Keratinocyte (primary cell): ENCODE data around the gene VSIR. TPM values are rescaled to one million over a fixed set of nuclear protein-coding genes. Genes with fewer than 3 reads are reported as not detected.

ENCODE experiments used
- DNase-seq: peaks from one replicate; pipeline ENCODE4 v3.0.0-alpha.2; 2011; ENCODE audit warnings: low read depth, missing footprints, low spot score
- FAIRE-seq: peaks from 2 replicates; lab custom pipeline; 2011; peaks lifted over from hg19 to GRCh38; lab: Jason Lieb, UNC
- H2AFZ ChIP-seq: 2 replicates; pipeline ENCODE4 v1.6.0; 2012; ENCODE audit warnings: low read length, control low read depth, inconsistent platforms; ENCODE audit not compliant: control insufficient read depth
- H3K27ac ChIP-seq: 2 replicates; pipeline ENCODE4 v1.5.1; 2011; ENCODE audit warnings: low read length; ENCODE audit not compliant: control insufficient read depth, insufficient read depth
- H3K27me3 ChIP-seq: 3 replicates; pipeline ENCODE4 v1.6.0; 2011; ENCODE audit warnings: low read length; ENCODE audit not compliant: control insufficient read depth, insufficient read depth; ENCODE audit errors: extremely low read depth
- H3K36me3 ChIP-seq, 2 experiments: 2 replicates in 1 of 2; 3 replicates in 1 of 2; pipeline ENCODE4 v1.5.1; 2011; ENCODE audit warnings: low read length in 2 of 2, mild to moderate bottlenecking in 1 of 2; ENCODE audit not compliant: control insufficient read depth in 2 of 2, insufficient read depth in 2 of 2; ENCODE audit errors: extremely low read depth in 1 of 2
- H3K4me1 ChIP-seq: 3 replicates; pipeline ENCODE4 v1.5.1; 2011; ENCODE audit warnings: low read length; ENCODE audit not compliant: control insufficient read depth, insufficient read depth; ENCODE audit errors: extremely low read depth
- H3K4me2 ChIP-seq: 3 replicates; pipeline ENCODE4 v1.6.0; 2011; ENCODE audit warnings: low read depth, low read length; ENCODE audit not compliant: control insufficient read depth, insufficient read depth; ENCODE audit errors: extremely low read depth
- H3K4me3 ChIP-seq, 3 experiments: fragments of 200-600 bp in 1 of 3; sonication (generic) in 1 of 3; 2 replicates in 2 of 3; 3 replicates in 1 of 3; pipeline ENCODE4 v1.5.1; 2011 to 2016; ENCODE audit warnings: low read length in 3 of 3, mild to moderate bottlenecking in 3 of 3, control low read depth in 2 of 3, inconsistent platforms in 1 of 3, low read depth in 1 of 3, mixed read lengths in 1 of 3, mixed run types in 1 of 3, moderate library complexity in 1 of 3; ENCODE audit not compliant: control insufficient read depth in 2 of 3, insufficient read depth in 2 of 3; ENCODE audit errors: extremely low read depth in 1 of 3
- H3K79me2 ChIP-seq: 2 replicates; pipeline ENCODE4 v1.6.0; 2012; ENCODE audit warnings: low read length; ENCODE audit not compliant: control insufficient read depth, insufficient read depth
- H3K9ac ChIP-seq: 3 replicates; pipeline ENCODE4 v1.6.0; 2011; ENCODE audit warnings: low read length; ENCODE audit not compliant: control insufficient read depth, insufficient read depth; ENCODE audit errors: extremely low read depth
- H3K9me1 ChIP-seq: 3 replicates; pipeline ENCODE4 v1.6.0; 2011; ENCODE audit warnings: low read length; ENCODE audit not compliant: control insufficient read depth, insufficient read depth; ENCODE audit errors: extremely low read depth
- H3K9me3 ChIP-seq: 2 replicates; pipeline ENCODE4 v1.5.1; 2012; ENCODE audit warnings: low read depth, low read length; ENCODE audit not compliant: control insufficient read depth
- H4K20me1 ChIP-seq: 3 replicates; pipeline ENCODE4 v1.6.0; 2011; ENCODE audit warnings: low read length; ENCODE audit not compliant: control insufficient read depth, insufficient read depth; ENCODE audit errors: extremely low read depth
- CTCF ChIP-seq, 3 experiments: IDR thresholded peaks in 1 of 3; conservative IDR thresholded peaks in 1 of 3; optimal IDR thresholded peaks in 1 of 3; 2 replicates in 2 of 3; 3 replicates in 1 of 3; pipeline versions ENCODE3 to v1.5.1; 2011; ENCODE audit warnings: low read length in 3 of 3, mild to moderate bottlenecking in 3 of 3, moderate library complexity in 2 of 3, control low read depth in 1 of 3, inconsistent platforms in 1 of 3; ENCODE audit not compliant: insufficient read depth in 2 of 3; ENCODE audit errors: extremely low read depth in 1 of 3
- EZH2 ChIP-seq: IDR thresholded peaks from one replicate; pipeline ENCODE4 v1.6.1; 2012; ENCODE audit warnings: inconsistent platforms, mild to moderate bottlenecking, low read length, moderate library complexity
- dilution Hi-C: fragments of 300-500 bp; cut with MboI; formaldehyde crosslinking; loops from one replicate; pipeline ENCODE4 v1.7.0; 2020; ENCODE audit warnings: low sequenced_read_pairs; ENCODE audit not compliant: extremely low pct_ligation_motif_present
- polyA plus RNA-seq, 5 experiments: library from polyadenylated mRNA; depleted of rRNA in 3 of 5; stranded (reverse) in 3 of 5; stranded (forward) in 1 of 5; unstranded in 1 of 5; fragments of >200 nt; gene quantifications; 1 replicate in 1 of 5; 2 replicates in 3 of 5; 3 replicates in 1 of 5; pipeline versions ENCODE4 v1.2.1 to v1.2.3, GENCODE V29; 2011 to 2012; ENCODE audit warnings: missing spikeins in 2 of 5, low read depth in 1 of 5, low replicate concordance in 1 of 5

The VSIR gene
- polyA plus RNA-seq, 1 donor (not counting 4 experiments of a cell fraction or from before 2014, with no cell fraction given), result 8.1 TPM

GRCh38 chr10:71736570-71736952, 36.8 kb downstream of the VSIR start:
- no peaks in the 10 kb centered on the region for H3K79me2 ChIP-seq
- DNase-seq (no peak), FAIRE-seq (no peak)
- no peaks in the 10 kb centered on the region for H3K9me3 ChIP-seq
- dilution Hi-C loops, result no loop called here
- H3K4me1 ChIP-seq, result peaks cover 23% of the 10 kb centered on the region
- no peaks in the 10 kb centered on the region for H4K20me1 ChIP-seq
- TF ChIP-seq CTCF (optimal IDR thresholded peaks at IDR 0.05 in 1 of 3, IDR thresholded peaks at IDR 0.05 in 1 of 3, conservative IDR thresholded peaks at IDR 0.05 in 1 of 3; ENCODE audit: extremely low read depth in 1 of 3, insufficient read depth in 2 of 3, low read length in 3 of 3), result no peak
- TF ChIP-seq EZH2, result no peak
- H3K27me3 ChIP-seq, result peaks cover 8% of the 10 kb centered on the region
- no peak overlapping the region for H3K4me3 ChIP-seq
- no peak overlapping the region for H2AFZ ChIP-seq
- no peak overlapping the region for H3K27ac ChIP-seq
- H3K9me1 ChIP-seq, result no peaks in the 10 kb centered on the region
- no peak overlapping the region for H3K4me2 ChIP-seq
- H3K9ac ChIP-seq, result no peak overlapping the region
- no peaks in the 10 kb centered on the region for H3K36me3 ChIP-seq

- Histone ChIP-seq H3K36me3 (no peaks in the 10 kb centered on the region), H3K4me1 (peaks cover 23% of the 10 kb centered on the region), H3K9ac (no peak overlapping the region), H2AFZ (no peak overlapping the region), H3K27me3 (peaks cover 8% of the 10 kb centered on the region), H3K27ac (no peak overlapping the region), H3K9me1 (no peaks in the 10 kb centered on the region), H3K4me2 (no peak overlapping the region), H3K4me3 (no peak overlapping the region), H3K9me3 (no peaks in the 10 kb centered on the region), H3K79me2 (no peaks in the 10 kb centered on the region), H4K20me1 (no peaks in the 10 kb centered on the region)
- FAIRE-seq (no peak), DNase-seq (no peak)
- dilution Hi-C loops, result no loop called here
- TF ChIP-seq EZH2, result no peak
- no peak for TF ChIP-seq CTCF (optimal IDR thresholded peaks at IDR 0.05 in 1 of 3, IDR thresholded peaks at IDR 0.05 in 1 of 3, conservative IDR thresholded peaks at IDR 0.05 in 1 of 3; ENCODE audit: extremely low read depth in 1 of 3, insufficient read depth in 2 of 3, low read length in 3 of 3)
Measured at GRCh38 chr10:71735709-71736569, 37.4 kb downstream of the VSIR start.
